GM19395 (cell line): ENCODE measurements around the gene ADGRG6.
"Not testable (repeated sequence)": the region's sequence is repeated elsewhere in the genome, so short reads cannot be mapped to it uniquely, and the experiment has no call there.

ENCODE experiments used
- ATAC-seq: cut with Tn5 transposase; IDR thresholded peaks from one replicate; pipeline ENCODE4 v1.9.1; 2021; ENCODE audit warnings: mild to moderate bottlenecking, moderate library complexity; ENCODE audit not compliant: unreplicated experiment

ADGRG6 gene

GRCh38 chr6:142441716-142442115 is 139.9 kb downstream of the ADGRG6 start:
- ATAC-seq = no peak

- ATAC-seq = no peak
Measured at GRCh38 chr6:142443102-142443501, 141.3 kb downstream of the ADGRG6 start.

GRCh38 chr6:142443532-142443931 is 141.7 kb downstream of the ADGRG6 start:
- ATAC-seq = no peak

GRCh38 chr6:142444376-142444775 is 142.6 kb downstream of the ADGRG6 start:
- ATAC-seq = no peak

DNA sequence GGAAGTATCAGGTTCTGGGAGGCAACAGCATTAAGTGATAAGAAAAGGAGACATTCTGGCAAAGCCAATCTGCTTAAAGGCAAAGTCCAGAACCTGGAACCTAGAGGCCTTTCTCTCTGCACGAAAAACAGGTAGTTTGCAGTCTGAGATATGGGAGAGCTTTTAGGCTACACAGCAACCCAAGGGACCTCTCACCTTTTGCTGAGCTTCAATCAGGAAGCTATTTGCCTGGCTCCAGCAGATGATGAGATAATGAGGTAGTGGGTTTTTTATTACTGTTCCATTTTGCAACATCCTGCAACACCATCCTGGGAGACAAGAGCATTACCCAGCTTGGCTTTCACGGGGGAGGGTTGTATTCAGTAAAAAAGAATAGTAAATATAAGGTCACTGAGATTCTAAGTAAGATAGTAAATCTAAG is 143.1 kb downstream of the ADGRG6 start:
- no peak for ATAC-seq

DNA sequence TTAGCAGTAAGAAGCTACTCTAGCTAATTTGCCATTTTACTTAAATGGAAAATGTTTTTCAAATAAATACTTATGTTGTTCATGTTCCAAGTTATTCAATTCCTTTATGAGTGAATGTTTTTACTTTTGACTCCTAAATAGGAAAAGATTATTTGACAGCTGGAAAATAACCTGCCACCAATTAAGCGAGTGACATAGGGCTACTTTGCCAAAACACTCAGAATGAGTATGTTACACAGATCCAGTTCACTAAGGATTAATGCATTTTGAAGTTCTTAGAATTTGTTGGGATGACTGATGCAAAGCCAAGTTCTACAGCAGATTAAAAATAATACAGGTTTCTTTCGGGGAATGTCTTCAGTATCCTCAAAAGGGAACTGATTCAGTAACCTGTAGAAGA is 144.4 kb downstream of the ADGRG6 start:
- no peak for ATAC-seq

- no peak for ATAC-seq
Measured at GRCh38 chr6:142446576-142446975, 144.8 kb downstream of the ADGRG6 start.

GRCh38 chr6:142448091-142448729 is 146.4 kb downstream of the ADGRG6 start:
- no peak for ATAC-seq

- not testable (repeated sequence) for ATAC-seq
Measured at GRCh38 chr6:142450856-142451255, 149.0 kb downstream of the ADGRG6 start.

DNA sequence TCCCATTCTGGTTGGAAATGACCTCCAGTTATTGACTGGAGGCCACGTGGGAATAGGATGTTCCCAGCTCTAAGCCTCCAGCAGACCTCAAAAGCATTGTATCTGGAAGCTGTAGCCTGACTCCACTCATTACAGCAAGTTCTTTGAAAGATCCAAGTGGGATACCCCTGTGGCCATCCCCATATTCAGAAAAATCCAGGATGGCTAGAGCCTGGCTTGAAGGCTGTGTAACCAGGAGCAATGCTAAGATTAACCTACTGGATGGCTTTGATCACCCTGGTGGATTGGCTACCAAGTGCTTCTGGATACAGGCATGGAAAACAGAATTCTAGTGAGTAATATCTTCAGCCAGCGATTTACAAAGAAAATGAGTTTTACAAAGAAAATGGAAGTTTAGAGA is 151.2 kb downstream of the ADGRG6 start:
- ATAC-seq = no peak

- not testable (repeated sequence) for ATAC-seq
Measured at GRCh38 chr6:142454196-142454595, 152.4 kb downstream of the ADGRG6 start.

DNA sequence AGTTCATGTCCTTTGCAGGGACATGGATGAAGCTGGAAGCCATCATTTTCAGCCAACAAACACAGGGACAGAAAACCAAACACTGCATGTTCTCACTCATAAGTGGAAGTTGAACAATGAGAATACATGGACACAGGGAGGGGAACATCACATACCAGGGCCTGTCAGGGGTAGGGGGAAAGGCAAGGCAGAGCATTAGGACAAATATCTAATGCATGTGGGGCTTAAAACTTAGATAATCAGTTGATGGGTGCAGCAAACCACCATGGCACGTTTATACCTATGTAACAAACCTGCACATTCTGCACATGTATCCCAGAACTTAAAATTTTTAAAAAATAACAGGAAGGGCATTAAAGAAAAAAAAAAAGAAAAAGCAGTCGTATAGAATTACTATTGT is 153.0 kb downstream of the ADGRG6 start:
- ATAC-seq = not testable (repeated sequence)

DNA sequence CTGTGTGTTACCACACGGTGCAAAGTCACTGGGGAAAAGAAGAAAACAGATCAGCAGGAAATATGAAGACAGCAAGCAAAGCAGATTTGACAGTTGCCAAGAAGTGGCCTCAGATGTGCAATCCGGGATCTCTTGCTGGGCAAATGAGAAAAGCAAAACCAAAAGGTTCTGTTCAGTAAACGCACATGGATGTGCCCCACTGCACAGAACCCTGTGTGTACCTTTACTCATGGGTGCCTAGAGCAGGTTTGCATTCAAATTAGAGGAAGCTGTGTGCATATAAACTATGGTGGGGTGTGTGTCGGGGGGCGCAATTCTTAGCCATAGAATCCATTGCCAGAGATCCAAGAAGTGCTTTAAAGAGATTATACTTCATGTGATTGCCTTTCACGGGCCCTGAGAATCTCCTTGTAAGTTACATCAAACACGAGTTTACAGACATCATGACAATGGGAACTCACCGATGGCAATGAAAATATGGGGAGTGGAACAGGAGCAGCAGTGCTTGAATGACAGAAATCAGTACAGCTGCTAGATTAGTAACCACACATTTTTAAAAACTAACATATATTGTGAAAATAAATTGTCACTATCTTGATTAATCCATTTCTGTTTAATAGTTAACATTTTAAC is 154.3 kb downstream of the ADGRG6 start:
- ATAC-seq = no peak

DNA sequence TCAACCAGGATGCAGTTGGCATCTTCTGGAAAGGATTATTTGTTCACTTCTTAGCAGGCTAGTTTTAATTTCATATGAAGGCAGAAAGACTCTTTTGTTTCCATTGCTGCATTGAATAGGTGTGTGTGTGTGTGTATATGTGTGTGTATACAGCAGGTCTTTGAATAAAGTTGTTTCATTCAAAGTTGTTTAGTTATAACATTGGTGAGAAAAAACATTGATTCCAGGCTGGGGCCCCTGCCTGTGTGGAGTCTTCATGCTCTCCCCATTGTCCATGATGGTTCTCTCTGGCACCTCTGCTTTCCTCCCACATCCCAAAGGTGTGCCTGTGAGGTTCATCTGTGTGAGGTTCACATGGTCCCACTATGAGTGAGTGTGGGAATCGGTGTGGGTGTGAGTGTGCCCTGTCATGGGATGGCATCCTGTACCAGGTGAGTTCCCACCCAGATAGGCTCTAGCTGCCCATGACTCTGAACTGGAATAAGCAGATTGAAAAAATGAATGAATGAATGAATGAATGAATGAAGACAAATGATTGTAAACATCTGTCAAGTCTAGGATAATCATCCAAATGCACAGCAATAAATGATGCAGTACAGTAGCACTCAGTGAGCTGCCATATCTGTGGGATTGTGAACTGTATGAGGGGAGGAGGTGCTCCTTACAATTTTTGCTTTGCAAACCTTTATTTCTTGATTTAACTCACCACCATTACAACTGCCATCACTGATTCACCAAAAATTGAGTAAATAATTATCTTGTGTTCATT is 156.0 kb downstream of the ADGRG6 start:
- no peak for ATAC-seq

DNA sequence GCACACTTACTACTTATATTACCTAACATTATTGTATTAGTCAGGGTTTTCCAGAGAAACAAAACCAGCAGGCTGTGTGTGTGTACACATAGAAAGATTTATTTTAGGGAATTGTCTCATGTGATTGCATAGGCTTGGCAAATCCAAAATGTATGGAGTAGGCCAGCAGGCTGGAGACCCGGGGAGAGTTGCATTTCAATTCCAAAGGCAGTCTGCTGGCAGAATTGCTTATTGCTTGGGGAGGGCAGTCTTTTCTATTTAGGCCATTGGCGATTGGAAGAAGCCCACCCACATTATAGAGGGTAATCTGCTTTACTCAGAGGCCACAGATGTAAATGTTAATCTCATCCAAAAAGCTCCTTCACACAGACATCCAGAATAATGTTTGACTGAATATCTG is 157.0 kb downstream of the ADGRG6 start:
- no peak for ATAC-seq

- ATAC-seq = peak; percentile 61
Measured at GRCh38 chr6:142459271-142459670, 157.5 kb downstream of the ADGRG6 start.

GRCh38 chr6:142462260-142462659 is 160.5 kb downstream of the ADGRG6 start:
- no peak for ATAC-seq

DNA sequence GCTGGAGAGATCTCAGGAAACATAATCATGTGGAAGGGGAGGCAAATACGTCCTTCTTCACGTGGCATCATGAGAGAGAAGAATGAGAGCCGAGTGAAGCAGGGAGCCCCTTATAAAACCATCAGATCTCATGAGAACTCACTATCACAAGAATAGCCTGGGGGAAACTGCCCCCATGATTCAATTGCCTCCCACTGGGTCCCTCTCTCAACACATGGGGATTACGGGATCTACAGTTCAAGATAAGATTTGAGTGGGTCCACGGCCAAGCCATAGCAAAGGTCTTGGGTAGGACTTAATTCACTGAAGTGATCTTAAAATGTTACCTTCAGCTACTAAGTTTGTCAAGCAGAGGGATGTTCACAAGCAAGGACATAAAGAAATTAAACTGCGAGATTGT is 162.2 kb downstream of the ADGRG6 start:
- no peak for ATAC-seq

DNA sequence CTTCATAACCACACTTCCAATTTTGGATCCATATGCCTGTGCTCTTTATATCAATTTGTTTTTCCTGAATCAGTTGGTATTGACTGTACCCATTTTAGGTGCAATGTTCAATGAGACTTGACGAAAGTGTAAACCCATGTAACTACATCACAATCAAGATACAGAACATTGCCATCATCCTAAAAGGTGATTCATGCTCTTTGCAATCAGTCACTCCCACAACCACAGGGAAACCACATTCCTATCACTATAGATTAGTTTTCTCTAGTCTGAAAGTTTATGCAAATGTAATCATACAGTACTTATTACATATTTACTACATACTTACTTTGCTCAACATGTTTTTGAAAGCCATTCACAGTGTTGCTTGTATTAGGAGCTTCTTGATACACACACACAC is 167.4 kb downstream of the ADGRG6 start:
- ATAC-seq = no peak

DNA sequence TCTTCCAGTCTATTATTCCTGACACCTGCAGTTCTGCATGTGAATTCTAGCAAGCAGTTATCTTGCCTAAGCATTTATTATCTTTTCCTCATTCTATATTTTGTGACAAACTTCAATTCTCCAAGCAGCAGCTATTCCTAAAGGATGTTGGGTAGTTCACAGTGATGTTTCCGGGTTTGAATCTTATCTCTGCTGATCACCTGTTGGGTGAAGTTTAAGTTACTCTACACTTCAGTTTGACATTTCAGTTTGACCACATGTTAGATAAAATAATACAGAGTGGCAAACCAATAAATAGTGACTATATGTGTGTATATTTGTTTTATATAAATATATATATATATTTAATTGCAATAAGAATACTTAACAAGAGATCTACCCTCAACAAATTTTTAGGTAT is 168.6 kb downstream of the ADGRG6 start:
- ATAC-seq = no peak

DNA sequence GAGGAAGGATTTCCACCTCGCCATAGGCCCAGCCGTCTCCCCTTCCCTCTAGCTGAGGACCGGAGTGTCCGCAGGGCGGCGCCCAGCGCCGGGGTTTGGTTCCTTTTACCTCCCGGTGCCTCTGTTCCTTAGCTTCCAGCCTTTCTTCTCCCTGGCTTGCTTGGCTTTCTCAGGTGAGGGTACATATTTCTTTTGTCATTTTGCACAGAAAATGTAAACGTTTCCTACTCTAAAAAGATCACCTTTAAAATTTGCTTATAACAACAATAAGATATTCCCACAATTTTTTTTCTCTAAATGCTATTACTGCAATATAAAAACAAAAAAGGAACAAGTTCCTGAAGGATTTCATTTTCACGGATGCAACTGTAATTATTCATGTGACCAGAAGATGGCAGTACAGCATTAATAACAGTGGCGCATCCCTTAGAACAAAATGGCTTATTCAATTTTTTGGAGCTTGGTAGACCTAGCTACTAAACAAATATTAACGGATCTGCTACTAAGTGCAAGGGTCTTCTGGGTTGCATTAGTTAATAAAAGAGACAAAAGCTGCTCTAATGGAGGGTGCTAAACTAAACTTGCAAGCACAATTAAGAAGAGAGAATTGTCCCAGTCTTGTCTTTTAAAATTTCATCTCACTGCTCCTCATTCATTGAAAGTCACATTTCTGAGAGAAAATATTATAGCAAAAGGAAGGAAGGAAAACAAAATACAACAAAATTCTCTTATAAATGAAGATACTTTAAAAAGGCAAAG is 172.9 kb downstream of the ADGRG6 start:
- peak; percentile 65 for ATAC-seq
